Right cardiac atrium (tissue), 5 donors: ENCODE measurements around the gene FITM1. TPM values are rescaled to one million over a fixed set of nuclear protein-coding genes. Genes with fewer than 3 reads are reported as not detected.

ENCODE experiments used
- ATAC-seq, 2 donors: fragments of 200-7000 bp; cut with Tn5 transposase; one replicate each; pipeline versions ENCODE4 v1.8.0 to v1.9.1; 2020; ENCODE audit warnings: moderate library complexity in 2 of 2, mild to moderate bottlenecking in 1 of 2
- DNase-seq, 3 donors: peaks; one replicate each; pipeline ENCODE4 v3.0.0-alpha.2; 2020
- H3K27ac ChIP-seq: one replicate; pipeline ENCODE4 v1.5.1; 2013; ENCODE audit warnings: mild to moderate bottlenecking, low read length, control low read depth, moderate library complexity
- H3K27me3 ChIP-seq: one replicate; pipeline ENCODE4 v1.6.1; 2013; ENCODE audit not compliant: control insufficient read depth, insufficient read depth
- H3K4me1 ChIP-seq: one replicate; pipeline ENCODE4 v1.6.1; 2013; ENCODE audit warnings: low read length; ENCODE audit not compliant: control insufficient read depth, insufficient read depth
- H3K4me3 ChIP-seq: one replicate; pipeline ENCODE4 v1.5.1; 2013; ENCODE audit warnings: low read length, control low read depth
- H3K9me3 ChIP-seq: one replicate; pipeline ENCODE4 v1.6.1; 2013; ENCODE audit warnings: low read length; ENCODE audit not compliant: control insufficient read depth
- WGBS: extraction: QIAGEN DNeasy Blood & Tissue Kit; methylation state at CpG from one replicate; pipeline ENCODE4 v1.1.7; 2013; 5-methylcytosine and 5-hydroxymethylcytosine counted together
- intact Hi-C, 4 donors: fragments of 100-400 bp; cut with DNase I; formaldehyde crosslinking; loops; one replicate each; pipeline versions ENCODE4 v1.11.0 to v1.14.0; 2022 to 2023
- polyA plus RNA-seq: library from polyadenylated mRNA; stranded (reverse); fragments of 200-250 nt; gene quantifications from one replicate; pipeline ENCODE4 v1.2.3, GENCODE V29; 2013
- total RNA-seq, 4 donors: library from RNA; stranded (reverse); fragmentation: NEBNext Ultra II Directional; extraction: Animal tissue kit (Norgen Biotek cat#: 25700); gene quantifications; one replicate each; pipeline ENCODE4 v1.2.1, GENCODE V29; 2021
- donor health status: healthy with polysubstance abuse.
- donor health status: DM: no; HTN: yes; CAD: no.
- donor health status: DM: no; HTN: no; CAD: no.
- donor health status: DM: no; HTN: yes; CAD: no; lungs with severe emphysema.
- donor health status: DM: yes; HTN: yes; CAD: no.

FITM1 gene
- total and polyA plus RNA-seq, 5 donors = 87.4 to 224 (median 135) TPM

GRCh38 chr14:24167469-24168114 is 37.1 kb downstream of the FITM1 start:
- Histone ChIP-seq H3K9me3 (no peaks in the 10 kb centered on the region), H3K27me3 (no peaks in the 10 kb centered on the region), H3K4me1 (peaks cover 3% of the 10 kb centered on the region), H3K4me3 (no peak overlapping the region), H3K27ac (no peak overlapping the region)
- ATAC-seq (no peak), DNase-seq (no peak)
- WGBS = 77% methylated on average over 3 of the region's 3 CpGs
- intact Hi-C loops = no loop called here

DNA sequence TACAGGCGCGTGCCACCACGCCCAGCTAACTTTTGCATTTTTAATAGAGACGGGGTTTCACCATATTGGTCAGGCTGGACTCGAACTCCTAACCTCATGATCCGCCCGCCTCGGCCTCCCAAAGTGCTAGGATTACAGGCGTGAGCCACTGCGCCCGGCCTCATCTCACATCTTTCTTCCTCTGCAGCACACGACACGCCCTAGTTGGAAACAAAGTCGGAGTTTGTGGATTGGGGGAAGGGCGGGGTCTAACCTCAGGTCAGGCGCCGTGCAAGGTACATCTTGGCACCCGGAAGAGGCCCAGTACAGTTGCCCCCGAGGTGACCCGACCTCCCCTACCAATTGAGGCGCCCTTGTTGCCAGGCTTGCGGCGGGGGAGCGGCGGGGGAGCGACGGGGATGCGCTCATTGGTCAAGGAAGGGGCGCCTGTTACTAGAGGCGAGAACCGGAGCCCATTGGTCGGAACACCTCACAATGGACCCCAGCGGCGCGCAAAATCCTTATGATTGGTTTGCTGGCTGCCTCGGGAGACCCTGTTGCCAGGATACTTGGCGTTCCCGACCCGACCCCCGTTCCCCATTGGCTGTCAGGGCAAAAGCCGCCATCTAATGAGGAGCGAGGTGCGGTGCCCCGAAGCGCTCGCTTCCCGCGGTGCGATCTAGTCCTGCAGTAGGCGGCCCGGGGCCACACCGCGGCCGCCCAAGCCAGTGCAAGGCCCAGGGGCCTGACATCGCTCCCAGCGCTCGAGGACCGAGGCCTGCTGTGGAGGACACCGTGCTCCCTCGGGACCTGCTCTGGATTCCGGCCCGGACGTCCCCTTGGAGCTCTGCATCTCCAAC is 41.2 kb downstream of the FITM1 start, which contains the start of gene REC8:
Gene REC8, plus strand, starts transcription at position 659 of the 839 bp plus-strand sequence. CDS start 473 bp downstream, outside the sequence.
- DNase-seq = peak; percentile 77 to 92 (median 91)
- intact Hi-C loops = no loop called here
- Histone ChIP-seq H3K27ac (no peak within 1 kb of the TSS), H3K27me3 (no peaks in the 10 kb centered on the region), H3K4me3 (no peak within 1 kb of the TSS), H3K9me3 (no peaks in the 10 kb centered on the region), H3K4me1 (no peaks in the 10 kb centered on the region)
- peak; percentile 82 to 86 for ATAC-seq
- 14% methylated on average over 63 of the region's 63 CpGs for WGBS

- Histone ChIP-seq H3K4me3 (no peak overlapping the region), H3K27ac (no peak overlapping the region), H3K4me1 (no peaks in the 10 kb centered on the region), H3K27me3 (no peaks in the 10 kb centered on the region), H3K9me3 (no peaks in the 10 kb centered on the region)
- intact Hi-C loops = no loop called here
- DNase-seq = peak in 2 of 3 donors; percentile 31 to 61
- WGBS = 33% methylated on average over 30 of the region's 30 CpGs
- peak in 1 of 2 donors; percentile 3 for ATAC-seq
These were observed 41.9 kb downstream of the FITM1 start for GRCh38 chr14:24172261-24172860.

DNA sequence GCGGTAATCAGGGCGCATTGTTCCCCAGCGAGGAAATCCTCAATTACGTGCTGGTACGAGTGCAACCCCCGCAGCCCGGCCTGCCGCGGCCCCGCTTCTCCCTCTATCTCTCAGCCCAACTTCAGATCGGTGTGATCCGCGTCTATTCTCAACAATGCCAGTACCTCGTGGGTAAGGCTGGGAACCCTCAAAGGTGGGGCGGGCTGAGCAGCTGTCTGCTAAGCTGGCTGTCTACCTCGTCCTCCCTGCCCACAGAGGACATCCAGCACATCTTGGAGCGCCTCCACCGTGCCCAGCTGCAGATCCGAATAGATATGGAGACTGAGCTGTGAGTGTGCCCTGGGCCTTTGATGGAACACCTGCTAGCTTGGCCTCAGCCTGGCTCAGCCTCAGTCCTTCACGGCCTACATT is 42.4 kb downstream of the FITM1 start:
- Histone ChIP-seq H3K27me3 (no peaks in the 10 kb centered on the region), H3K9me3 (no peaks in the 10 kb centered on the region), H3K4me1 (no peaks in the 10 kb centered on the region), H3K4me3 (no peak overlapping the region), H3K27ac (no peak overlapping the region)
- ATAC-seq = no peak
- 72% methylated on average over 20 of the region's 20 CpGs for WGBS
- DNase-seq = peak in 2 of 3 donors; percentile 16 to 43
- intact Hi-C loops = no loop called here

- H3K27ac ChIP-seq = no peak overlapping the region
- no peak overlapping the region for H3K4me3 ChIP-seq
- DNase-seq (peak in 1 of 3 donors; percentile 13), ATAC-seq (no peak)
- intact Hi-C loops = no loop called here
- WGBS = 97% methylated on average over 5 of the region's 5 CpGs
- no peaks in the 10 kb centered on the region for H3K27me3 ChIP-seq
- no peaks in the 10 kb centered on the region for H3K4me1 ChIP-seq
- no peaks in the 10 kb centered on the region for H3K9me3 ChIP-seq
These were observed 46.1 kb downstream of the FITM1 start for GRCh38 chr14:24176599-24176998.

- no peak for ATAC-seq
These were observed 46.8 kb downstream of the FITM1 start for GRCh38 chr14:24177041-24177825.

GRCh38 chr14:24177891-24178290 is 47.4 kb downstream of the FITM1 start:
- ATAC-seq (no peak), DNase-seq (peak in 2 of 3 donors; percentile 21 to 40)
- H3K27me3 ChIP-seq = no peaks in the 10 kb centered on the region
- H3K27ac ChIP-seq = no peak overlapping the region
- H3K9me3 ChIP-seq = no peaks in the 10 kb centered on the region
- WGBS = 92% methylated on average over 14 of the region's 14 CpGs
- H3K4me1 ChIP-seq = no peaks in the 10 kb centered on the region
- no peak overlapping the region for H3K4me3 ChIP-seq
- intact Hi-C loops = no loop called here

More at GRCh38 chr14:24177041-24177825, 46.8 kb downstream of the FITM1 start:
- 91% methylated on average over 12 of the region's 12 CpGs for WGBS
- Histone ChIP-seq H3K27ac (no peak overlapping the region), H3K9me3 (no peaks in the 10 kb centered on the region), H3K4me3 (no peak overlapping the region), H3K27me3 (no peaks in the 10 kb centered on the region), H3K4me1 (no peaks in the 10 kb centered on the region)
- peak in 2 of 3 donors; percentile 45 to 47 for DNase-seq
- intact Hi-C loops = no loop called here

GRCh38 chr14:24178399-24179178 is 48.1 kb downstream of the FITM1 start:
- DNase-seq (peak in 2 of 3 donors; percentile 36), ATAC-seq (no peak)
- Histone ChIP-seq H3K4me3 (no peak overlapping the region), H3K9me3 (no peaks in the 10 kb centered on the region), H3K27ac (no peak overlapping the region), H3K27me3 (no peaks in the 10 kb centered on the region), H3K4me1 (no peaks in the 10 kb centered on the region)
- intact Hi-C loops = no loop called here
- WGBS = 93% methylated on average over 12 of the region's 12 CpGs

DNA sequence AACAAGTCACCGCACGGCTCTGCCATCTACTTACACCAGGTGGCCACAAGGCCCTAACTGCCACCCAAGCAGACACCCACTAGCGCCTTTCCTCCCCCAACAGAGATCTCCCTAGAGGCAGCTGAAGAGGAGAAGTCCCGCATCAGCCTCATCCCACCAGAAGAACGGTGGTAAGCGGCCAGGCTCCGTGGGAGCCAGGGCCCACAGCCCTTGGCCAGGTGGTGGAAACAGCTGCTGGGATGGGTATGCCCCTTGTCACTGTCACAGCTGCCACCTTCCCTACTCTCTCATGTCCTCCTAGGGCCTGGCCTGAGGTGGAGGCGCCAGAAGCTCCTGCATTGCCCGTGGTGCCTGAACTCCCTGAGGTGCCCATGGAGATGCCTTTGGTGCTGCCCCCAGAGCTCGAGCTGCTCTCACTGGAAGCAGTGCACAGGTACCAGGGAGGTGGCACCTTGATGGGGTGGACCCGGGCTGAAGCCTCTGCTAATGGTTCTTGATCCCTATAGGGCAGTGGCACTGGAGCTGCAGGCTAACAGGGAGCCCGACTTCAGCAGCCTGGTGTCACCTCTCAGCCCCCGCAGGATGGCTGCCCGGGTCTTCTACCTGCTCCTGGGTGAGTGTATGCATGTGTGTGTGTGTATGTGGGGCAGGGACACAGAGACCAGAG is 49.0 kb downstream of the FITM1 start:
- H3K27me3 ChIP-seq = no peaks in the 10 kb centered on the region
- 90% methylated on average over 14 of the region's 14 CpGs for WGBS
- intact Hi-C loops = no loop called here
- H3K4me1 ChIP-seq = no peaks in the 10 kb centered on the region
- no peaks in the 10 kb centered on the region for H3K9me3 ChIP-seq
- peak overlapping the region; percentile 43 for H3K27ac ChIP-seq
- no peak overlapping the region for H3K4me3 ChIP-seq
- ATAC-seq = peak in 1 of 2 donors; percentile 1
- DNase-seq = peak in 2 of 3 donors; percentile 33 to 48
